GM12878 (cell line): ENCODE results near the gene GREB1. TPM values are rescaled to one million over a fixed set of nuclear protein-coding genes. Genes with fewer than 3 reads are reported as not detected.

Experiments
- ATAC-seq: fragments of 200-7000 bp; cut with Tn5 transposase; 3 replicates; pipeline ENCODE4 v1.9.1; 2020; ENCODE audit warnings: mild to moderate bottlenecking, moderate library complexity
- BruUV-seq: library from RNA; stranded (reverse); fragments of 400-500 nt; replicated peaks from 2 replicates; lab custom pipeline; 2021; lab: Mats Ljungman, UMichigan
- CTCF ChIA-PET: fragments of 300-600 bp; sonication (Branson Sonifier 250); formaldehyde crosslinking; extraction: SDS; loops from one replicate; lab custom pipeline; 2021; ENCODE audit warnings: inconsistent platforms; lab: Yijun Ruan, JAX
- POLR2A ChIA-PET: fragments of 350-600 bp; formaldehyde crosslinking; extraction: SDS; loops from one replicate; lab custom pipeline; 2021; ENCODE audit warnings: inconsistent platforms; lab: Charles Lee
- RAD21 ChIA-PET: fragments of 300-600 bp; sonication (Branson Sonifier 250); formaldehyde crosslinking; loops from one replicate; lab custom pipeline; 2023; ENCODE audit warnings: antibody characterized with exemption; ENCODE audit not compliant: unreplicated experiment; lab: Charles Lee
- SMC1A ChIA-PET: fragments of 300-600 bp; sonication (Branson Sonifier 250); formaldehyde crosslinking; loops from one replicate; lab custom pipeline; 2023; ENCODE audit not compliant: unreplicated experiment, uncharacterized antibody; lab: Charles Lee
- DNase-seq: peaks from one replicate; pipeline ENCODE4 v3.0.0-alpha.2; 2011; ENCODE audit warnings: low read depth, low spot score
- FAIRE-seq: peaks from 3 replicates; lab custom pipeline; 2011; peaks lifted over from hg19 to GRCh38; lab: Jason Lieb, UNC
- H2AFZ ChIP-seq: 2 replicates; pipeline ENCODE4 v1.6.0; 2011; ENCODE audit warnings: low read depth, low read length, control low read depth; ENCODE audit not compliant: control insufficient read depth
- H3K27ac ChIP-seq: 2 replicates; pipeline ENCODE4 v1.5.1; 2011; ENCODE audit warnings: control low read depth; ENCODE audit not compliant: control insufficient read depth, insufficient read depth
- H3K27me3 ChIP-seq, 2 experiments: replicated peaks in 1 of 2; 2 replicates each; pipeline versions ENCODE4 v1.6.0 to v1.6.1; 2011; ENCODE audit warnings: low read length in 1 of 2; ENCODE audit not compliant: control insufficient read depth in 2 of 2, insufficient read depth in 2 of 2
- H3K36me3 ChIP-seq, 2 experiments: 2 replicates each; pipeline ENCODE4 v1.5.1; 2011; ENCODE audit warnings: low read length in 1 of 2; ENCODE audit not compliant: control insufficient read depth in 2 of 2, insufficient read depth in 2 of 2
- H3K4me1 ChIP-seq: 2 replicates; pipeline ENCODE4 v1.6.1; 2011; ENCODE audit warnings: mild to moderate bottlenecking, low read length, moderate library complexity, mixed read lengths; ENCODE audit not compliant: control insufficient read depth, insufficient read depth
- H3K4me2 ChIP-seq: 2 replicates; pipeline ENCODE4 v1.6.0; 2011; ENCODE audit warnings: control low read depth; ENCODE audit not compliant: control insufficient read depth, insufficient read depth
- H3K4me3 ChIP-seq: fragments of 200-600 bp; sonication (generic); 2 replicates; pipeline ENCODE4 v1.5.1; 2016
- H3K79me2 ChIP-seq: 2 replicates; pipeline ENCODE4 v1.6.0; 2011; ENCODE audit warnings: low read length; ENCODE audit not compliant: control insufficient read depth, insufficient read depth
- H3K9ac ChIP-seq: 2 replicates; pipeline ENCODE4 v1.8.0; 2011; ENCODE audit warnings: low read length, control low read depth, mixed read lengths; ENCODE audit not compliant: control insufficient read depth, insufficient read depth
- H3K9me3 ChIP-seq: replicated peaks from 3 replicates; pipeline ENCODE4 v1.5.1; 2011; ENCODE audit warnings: mild to moderate bottlenecking, low read length; ENCODE audit not compliant: control insufficient read depth, insufficient read depth
- H4K20me1 ChIP-seq: 2 replicates; pipeline ENCODE4 v1.6.0; 2011; ENCODE audit not compliant: control insufficient read depth, insufficient read depth
- BCLAF1 ChIP-seq: fragments of 450-650 bp; IDR thresholded peaks from 2 replicates; pipeline ENCODE4 v1.6.1; 2017; ENCODE audit warnings: antibody characterized with exemption, mild to moderate bottlenecking, moderate library complexity
- CBFB ChIP-seq: IDR thresholded peaks from 2 replicates; pipeline ENCODE4 v1.6.1; 2016; ENCODE audit warnings: antibody characterized with exemption, low read depth
- FOXM1 ChIP-seq: IDR thresholded peaks from 2 replicates; pipeline ENCODE4 v1.6.1; 2012; ENCODE audit warnings: low read depth, mild to moderate bottlenecking, inconsistent platforms, low read length, moderate library complexity
- JUNB ChIP-seq: IDR thresholded peaks from 2 replicates; pipeline ENCODE4 v1.6.1; 2016; ENCODE audit warnings: antibody characterized with exemption, mild to moderate bottlenecking
- JUND ChIP-seq: IDR thresholded peaks from 2 replicates; pipeline ENCODE4 v1.6.1; 2012; ENCODE audit warnings: low read depth, mild to moderate bottlenecking, low read length, improper control_type of control experiment, moderate library complexity
- MEF2A ChIP-seq: IDR thresholded peaks from 2 replicates; pipeline ENCODE4 v1.6.1; 2011; ENCODE audit warnings: low read depth, mild to moderate bottlenecking, low read length, moderate library complexity; ENCODE audit not compliant: insufficient read depth
- MTA2 ChIP-seq: fragments of 450-650 bp; IDR thresholded peaks from 2 replicates; pipeline ENCODE4 v1.6.1; 2016; ENCODE audit warnings: low read depth, mild to moderate bottlenecking, moderate library complexity
- NFXL1 ChIP-seq: fragments of 450-650 bp; IDR thresholded peaks from 2 replicates; pipeline ENCODE4 v1.6.1; 2017; ENCODE audit warnings: antibody characterized with exemption, mild to moderate bottlenecking, borderline replicate concordance
- POLR2AphosphoS2 ChIP-seq: IDR thresholded peaks from 2 replicates; pipeline ENCODE4 v1.6.1; 2011; ENCODE audit warnings: low read depth, mild to moderate bottlenecking, low read length, improper control_type of control experiment, moderate library complexity
- RCOR1 ChIP-seq: conservative IDR thresholded peaks from 2 replicates; pipeline ENCODE4 v1.6.1; 2012; ENCODE audit warnings: low read depth, low read length, improper control_type of control experiment
- SIN3A ChIP-seq: IDR thresholded peaks from 2 replicates; pipeline ENCODE4 v1.6.1; 2012; ENCODE audit warnings: low read depth, low read length, improper control_type of control experiment
- TARDBP ChIP-seq: IDR thresholded peaks from 2 replicates; pipeline ENCODE4 v1.6.1; 2016; ENCODE audit warnings: borderline replicate concordance
- TBL1XR1 ChIP-seq: IDR thresholded peaks from 2 replicates; pipeline ENCODE4 v1.6.1; 2012; ENCODE audit warnings: low read depth, low read length, improper control_type of control experiment
- USF1 ChIP-seq: IDR thresholded peaks from 2 replicates; pipeline ENCODE4 v1.6.1; 2011; ENCODE audit warnings: borderline replicate concordance, low read depth, mild to moderate bottlenecking, moderate library complexity, mixed read lengths, low read length; ENCODE audit not compliant: insufficient read depth; ENCODE audit errors: extremely low read length
- WGBS: methylation state at CpG from one replicate; pipeline ENCODE4 v1.1.6; 2016; ENCODE audit warnings: low lambda C conversion rate; ENCODE audit not compliant: insufficient replicate concordance, insufficient coverage; ENCODE audit errors: missing lambda C conversion rate; 5-methylcytosine and 5-hydroxymethylcytosine counted together
- in situ Hi-C: fragments of 300-500 bp; cut with MboI; formaldehyde crosslinking; loops from 9 replicates; pipeline ENCODE4 v1.14.3; 2018; ENCODE audit warnings: mixed read lengths
- intact Hi-C: fragments of 100-400 bp; cut with micrococcal nuclease; formaldehyde crosslinking; loops from one replicate; pipeline ENCODE4 v1.14.2; 2022; ENCODE audit not compliant: unreplicated experiment
- polyA plus RNA-seq, 11 experiments: library from polyadenylated mRNA; depleted of rRNA in 4 of 11; unstranded in 6 of 11; stranded (reverse) in 5 of 11; fragments of >200 nt; fragmentation: Nextera tagmentation in 4 of 11; fragmentation: Illumina TruSeq in 1 of 11; extraction: Ambion mirVana in 4 of 11; extraction: Trizol in 1 of 11; gene quantifications; 1 replicate in 1 of 11; 2 replicates in 10 of 11; pipeline versions ENCODE4 v1.2.1 to v1.2.3, GENCODE V29; 2011 to 2016; ENCODE audit warnings: inconsistent platforms in 2 of 11, missing spikeins in 2 of 11, low read depth in 1 of 11
- total RNA-seq, 4 experiments: library from RNA; depleted of rRNA in 3 of 4; stranded (reverse); fragments of >200 nt in 3 of 4; fragmentation: Illumina TruSeq in 1 of 4; extraction: Trizol in 1 of 4; gene quantifications; 2 replicates each; pipeline versions ENCODE4 v1.2.1 to v1.2.3, GENCODE V29; 2013 to 2021

GREB1 gene
- total and polyA plus RNA-seq, 10 of the 15 experiments (the other 5 are each of a cell fraction or from before 2014, with no cell fraction given) = 0.09 to 2.1 (median 0.37) TPM; not detected in 1

- no peak for DNase-seq
- in situ Hi-C loops (no loop called here), intact Hi-C loops (no loop called here)
- Histone ChIP-seq H3K9ac (no peak overlapping the region), H3K4me3 (no peak overlapping the region), H3K27ac (no peak overlapping the region), H3K4me1 (no peaks in the 10 kb centered on the region), H2AFZ (no peak overlapping the region), H3K79me2 (no peaks in the 10 kb centered on the region), H3K9me3 (no peaks in the 10 kb centered on the region; the same call in 2 of the 3 replicates), H3K36me3 (no peaks in the 10 kb centered on the region), H3K27me3 (no peaks in the 10 kb centered on the region; a peak in 1 of 4 replicates), H3K4me2 (no peak overlapping the region), H4K20me1 (no peaks in the 10 kb centered on the region)
- RAD21 ChIA-PET = no interaction called here
- ATAC-seq = no peak
- no TSS peak for BruUV-seq
- SMC1A ChIA-PET = no interaction called here
- CTCF ChIA-PET = interaction anchor here (0.6 kb wide), 1 partner anchor 382 kb away, joined by 4 read pairs; no protein-coding TSS in a partner anchor
- no peak for TF ChIP-seq CBFB
- POLR2A ChIA-PET = no interaction called here
- FAIRE-seq = no peak
- WGBS = 0% methylated on average over 2 of the region's 2 CpGs
These were observed 87.6 kb downstream of the GREB1 start for GRCh38 chr2:11621410-11621809.

GRCh38 chr2:11622611-11623010, 88.8 kb downstream of the GREB1 start:
- FAIRE-seq (no peak), ATAC-seq (no peak), DNase-seq (no peak)
- SMC1A ChIA-PET = no interaction called here
- no peak overlapping the region for H3K27ac ChIP-seq
- 0% methylated on average over 1 of the region's 1 CpG for WGBS
- H3K9ac ChIP-seq = no peak overlapping the region
- H3K4me2 ChIP-seq = no peak overlapping the region
- no peak overlapping the region for H3K4me3 ChIP-seq
- H3K9me3 ChIP-seq = no peaks in the 10 kb centered on the region; the same call in 2 of the 3 replicates
- RAD21 ChIA-PET = no interaction called here
- no peak overlapping the region for H2AFZ ChIP-seq
- BruUV-seq = no TSS peak
- H3K4me1 ChIP-seq = no peaks in the 10 kb centered on the region
- POLR2A ChIA-PET = no interaction called here
- no peaks in the 10 kb centered on the region for H3K36me3 ChIP-seq
- no peaks in the 10 kb centered on the region for H4K20me1 ChIP-seq
- intact Hi-C loops (no loop called here), in situ Hi-C loops (no loop called here)
- no peaks in the 10 kb centered on the region for H3K79me2 ChIP-seq
- CTCF ChIA-PET = interaction anchor here (1.4 kb wide), 1 partner anchor 145 kb away, joined by 3 read pairs; no protein-coding TSS in a partner anchor
- H3K27me3 ChIP-seq = no peaks in the 10 kb centered on the region; a peak in 1 of 4 replicates
- TF ChIP-seq SIN3A (no peak), POLR2AphosphoS2 (no peak), NFXL1 (no peak), FOXM1 (no peak), BCLAF1 (no peak), MTA2 (no peak), USF1 (no peak), TARDBP (no peak), TBL1XR1 (no peak), MEF2A (no peak), JUND (no peak), RCOR1 (no peak), JUNB (no peak)
